Effector memory CD4-positive, alpha-beta T cell (primary cell): Measurements from ENCODE around the gene HNRNPUL1.
A peak's percentile ranks its signal among the peaks of the same experiment; 100 is the strongest.

Experiments
- DNase-seq, 3 donors: peaks; one replicate each; pipeline ENCODE4 v3.0.0-alpha.2; 2020
- H3K27ac ChIP-seq: 2 replicates; pipeline ENCODE4 v1.7.0; 2013; ENCODE audit warnings: mild to moderate bottlenecking, low read length, moderate library complexity; ENCODE audit not compliant: insufficient read depth, poor library complexity, severe bottlenecking
- H3K27me3 ChIP-seq: replicated peaks from 2 replicates; pipeline ENCODE4 v1.7.0; 2013; ENCODE audit warnings: mild to moderate bottlenecking, low read length; ENCODE audit not compliant: insufficient read depth, control insufficient read depth, poor library complexity, severe bottlenecking
- H3K36me3 ChIP-seq: 2 replicates; pipeline ENCODE4 v1.7.0; 2013; ENCODE audit warnings: mild to moderate bottlenecking, low read length, moderate library complexity; ENCODE audit not compliant: control insufficient read depth, insufficient read depth
- H3K4me1 ChIP-seq: 2 replicates; pipeline ENCODE4 v1.7.0; 2013; ENCODE audit warnings: low read length, mild to moderate bottlenecking; ENCODE audit not compliant: control insufficient read depth, insufficient read depth, poor library complexity, severe bottlenecking
- H3K4me3 ChIP-seq: 2 replicates; pipeline ENCODE4 v1.7.0; 2013; ENCODE audit warnings: low read length, low read depth, mild to moderate bottlenecking; ENCODE audit not compliant: insufficient read depth, poor library complexity, severe bottlenecking
- H3K9me3 ChIP-seq: 2 replicates; pipeline ENCODE4 v1.7.0; 2013; ENCODE audit warnings: mild to moderate bottlenecking, low read length, moderate library complexity; ENCODE audit not compliant: control insufficient read depth

HNRNPUL1 gene

GRCh38 chr19:41351339-41352245, 87.4 kb downstream of the HNRNPUL1 start:
- Histone ChIP-seq H3K9me3 (no peaks in the 10 kb centered on the region), H3K27me3 (no peaks in the 10 kb centered on the region), H3K27ac (peak overlapping the region; percentile 95), H3K4me3 (peak overlapping the region; percentile 99), H3K4me1 (peaks cover 50% of the 10 kb centered on the region), H3K36me3 (peaks cover 19% of the 10 kb centered on the region)
- DNase-seq: peak; percentile 86 to 90 (median 89)

GRCh38 chr19:41352279-41352608, 88.1 kb downstream of the HNRNPUL1 start:
- H3K4me1 ChIP-seq: peaks cover 57% of the 10 kb centered on the region
- peak overlapping the region; percentile 99 for H3K4me3 ChIP-seq
- no peak for DNase-seq
- peaks cover 13% of the 10 kb centered on the region for H3K36me3 ChIP-seq
- H3K27ac ChIP-seq: peak overlapping the region; percentile 95
- no peaks in the 10 kb centered on the region for H3K9me3 ChIP-seq
- no peaks in the 10 kb centered on the region for H3K27me3 ChIP-seq

DNA sequence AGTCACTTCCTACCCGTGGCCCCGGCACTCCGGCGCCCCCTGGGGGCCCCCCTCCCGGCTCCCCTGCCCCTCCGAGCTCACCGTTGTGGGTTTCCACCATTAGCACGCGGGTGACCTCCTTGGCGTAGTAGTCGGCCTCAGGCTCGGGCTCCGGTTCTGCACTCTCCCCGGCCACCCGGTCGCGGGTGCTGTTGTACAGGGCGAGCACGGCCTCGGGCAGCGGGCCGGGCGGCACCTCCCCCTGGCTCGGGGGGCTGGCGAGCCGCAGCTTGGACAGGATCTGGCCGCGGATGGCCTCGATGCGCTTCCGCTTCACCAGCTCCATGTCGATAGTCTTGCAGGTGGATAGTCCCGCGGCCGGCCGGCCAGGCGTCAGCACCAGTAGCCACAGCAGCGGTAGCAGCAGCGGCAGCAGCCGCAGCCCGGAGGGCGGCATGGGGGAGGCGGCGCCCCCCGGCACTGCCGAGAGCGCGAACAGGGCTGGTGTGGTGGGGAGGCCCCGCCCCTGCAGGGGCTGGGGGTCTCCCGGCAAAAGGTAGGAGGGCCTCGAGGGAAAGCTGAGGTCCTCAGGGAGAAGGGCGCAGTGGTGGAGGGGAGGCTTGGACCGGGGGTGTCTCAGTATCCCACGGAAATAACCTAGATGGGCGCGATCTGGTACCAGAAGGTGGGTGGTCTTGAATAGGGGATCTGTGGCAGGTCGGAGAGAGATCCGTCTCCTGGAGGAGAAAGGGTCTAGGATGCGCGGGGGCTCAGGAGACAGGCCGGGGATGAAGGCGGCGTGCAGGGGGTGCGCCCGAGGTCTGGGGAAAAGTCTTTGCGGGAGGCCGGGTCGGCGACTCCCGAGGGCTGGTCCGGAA, 88.7 kb downstream of the HNRNPUL1 start:
- DNase-seq: peak; percentile 63 to 70 (median 65)
- H3K4me1 ChIP-seq: peaks cover 62% of the 10 kb centered on the region
- peaks cover 10% of the 10 kb centered on the region for H3K36me3 ChIP-seq
- peak overlapping the region; percentile 99 for H3K4me3 ChIP-seq
- no peaks in the 10 kb centered on the region for H3K27me3 ChIP-seq
- no peaks in the 10 kb centered on the region for H3K9me3 ChIP-seq
- peak overlapping the region; percentile 95 for H3K27ac ChIP-seq

DNA sequence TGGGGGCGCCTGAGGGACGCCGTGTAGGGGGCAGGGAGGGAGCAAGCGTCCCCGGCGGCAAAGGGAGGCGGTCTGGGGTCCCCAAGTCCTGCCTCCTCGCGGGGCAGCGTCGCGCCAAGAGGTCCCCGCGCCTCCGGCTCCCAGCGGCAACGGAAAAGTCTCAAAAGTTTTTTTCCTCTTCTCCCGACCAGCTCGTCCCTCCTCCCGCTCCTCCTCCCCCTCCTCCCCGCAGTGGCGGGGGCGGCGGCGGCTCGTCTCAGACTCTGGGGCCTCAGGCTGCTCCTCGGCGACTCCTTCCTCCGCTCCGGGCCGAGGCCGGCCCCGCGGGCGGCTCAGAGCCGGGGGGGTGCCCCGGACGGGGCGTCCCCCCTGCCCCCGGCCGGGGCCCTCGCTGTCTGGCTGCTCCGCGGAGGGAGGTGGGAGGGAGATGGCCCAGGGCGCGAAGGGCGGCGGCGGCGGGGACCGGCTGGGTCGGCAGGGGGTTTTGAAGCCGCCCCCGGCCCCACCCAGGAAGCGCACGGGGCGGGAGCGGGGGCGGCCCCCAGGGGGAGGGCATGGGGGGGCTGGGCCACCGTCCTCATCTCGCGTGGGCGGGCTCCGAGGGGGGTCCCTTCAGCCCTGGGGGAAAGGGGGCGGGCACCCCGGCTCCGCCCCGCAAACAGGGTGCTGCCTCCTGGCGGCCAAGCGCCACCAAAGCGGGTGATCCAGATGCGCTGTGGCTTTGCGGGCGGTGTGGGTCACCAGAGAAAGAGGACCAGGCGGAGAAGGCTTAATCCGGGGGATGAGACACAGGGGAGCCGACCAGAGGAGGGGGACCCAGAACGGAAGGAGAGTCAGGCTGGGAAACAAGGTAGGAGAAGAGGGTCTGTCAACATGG, 89.5 kb downstream of the HNRNPUL1 start, which contains the start of gene TGFB1:
TSS of gene TGFB1 (minus strand) at position 457 of the 877 bp plus-strand sequence. CDS start 878 bp downstream, outside the sequence.
- Histone ChIP-seq H3K4me1 (peaks cover 66% of the 10 kb centered on the region), H3K4me3 (peak within 1 kb of the TSS; percentile 99)
- DNase-seq: peak; percentile 92 to 95 (median 92)

DNA sequence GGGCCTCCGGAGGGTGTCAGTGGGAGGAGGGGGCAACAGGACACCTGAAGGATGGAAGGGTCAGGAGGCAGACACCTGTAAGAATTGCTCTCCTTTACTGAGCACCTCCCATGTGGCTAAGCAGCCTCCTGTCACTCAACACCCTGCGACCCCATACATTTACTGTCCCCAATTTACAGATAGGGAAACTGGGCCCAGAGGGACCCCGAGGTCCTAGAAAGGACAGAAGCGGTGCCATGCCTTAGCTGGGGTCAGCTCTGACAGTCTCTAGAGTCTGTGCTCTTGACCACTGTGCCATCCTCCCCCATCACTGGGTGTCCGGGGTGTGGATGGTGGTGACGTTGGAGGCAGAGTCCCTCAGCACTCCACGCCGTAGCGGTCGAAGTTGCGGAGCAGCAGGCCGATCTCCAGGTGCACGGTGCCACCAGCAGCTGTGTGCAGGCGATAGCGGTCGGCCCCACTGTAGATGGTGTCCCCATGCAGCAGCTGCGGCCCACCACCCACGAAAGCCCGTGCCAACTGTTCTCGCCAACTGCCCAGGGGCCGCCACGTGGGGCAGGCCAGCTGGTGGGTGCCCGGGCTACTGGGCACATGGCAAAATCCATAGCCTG, 90.3 kb downstream of the HNRNPUL1 start:
- Histone ChIP-seq H3K4me1 (peaks cover 59% of the 10 kb centered on the region), H3K36me3 (peaks cover 6% of the 10 kb centered on the region), H3K27ac (peak overlapping the region; percentile 95), H3K27me3 (no peaks in the 10 kb centered on the region), H3K4me3 (no peak overlapping the region), H3K9me3 (no peaks in the 10 kb centered on the region)
- DNase-seq: no peak

More for the DNA sequence above, 89.5 kb downstream of the HNRNPUL1 start, which contains the start of gene TGFB1:
- Histone ChIP-seq H3K27me3 (no peaks in the 10 kb centered on the region), H3K36me3 (peaks cover 6% of the 10 kb centered on the region), H3K9me3 (no peaks in the 10 kb centered on the region), H3K27ac (peak within 1 kb of the TSS; percentile 95)

DNA sequence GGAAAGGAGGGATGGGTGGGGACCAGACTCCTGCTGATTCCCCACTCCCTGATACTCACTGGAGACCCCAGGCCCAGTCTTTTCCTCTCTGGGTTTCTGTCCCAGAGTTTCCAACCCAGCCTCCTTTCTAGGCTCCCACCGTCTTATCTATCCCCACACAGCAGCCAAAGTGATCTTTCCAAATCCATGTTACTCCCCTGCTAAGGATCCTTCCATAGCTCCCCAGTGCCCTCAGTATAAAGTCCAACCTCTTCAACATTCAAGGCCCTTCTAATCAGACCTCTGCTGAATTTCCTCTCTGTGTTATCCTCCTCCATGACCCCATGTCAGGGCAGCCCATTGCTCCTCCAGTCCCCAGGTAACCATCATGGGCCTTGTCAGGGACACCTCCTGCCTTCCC, 90.9 kb downstream of the HNRNPUL1 start:
- no peak overlapping the region for H3K4me3 ChIP-seq

GRCh38 chr19:41355802-41356201, 91.6 kb downstream of the HNRNPUL1 start:
- Histone ChIP-seq H3K27me3 (no peaks in the 10 kb centered on the region), H3K9me3 (no peaks in the 10 kb centered on the region), H3K4me1 (peaks cover 47% of the 10 kb centered on the region), H3K4me3 (no peak overlapping the region), H3K27ac (peak overlapping the region; percentile 95), H3K36me3 (peaks cover 6% of the 10 kb centered on the region)
- DNase-seq: no peak

More for the DNA sequence above, 90.9 kb downstream of the HNRNPUL1 start:
- Histone ChIP-seq H3K9me3 (no peaks in the 10 kb centered on the region), H3K4me1 (peaks cover 53% of the 10 kb centered on the region), H3K36me3 (peaks cover 6% of the 10 kb centered on the region), H3K27me3 (no peaks in the 10 kb centered on the region), H3K27ac (peak overlapping the region; percentile 95)
- no peak for DNase-seq

GRCh38 chr19:41356984-41357739, 93.0 kb downstream of the HNRNPUL1 start:
- DNase-seq: no peak
- Histone ChIP-seq H3K4me1 (peaks cover 47% of the 10 kb centered on the region), H3K9me3 (no peaks in the 10 kb centered on the region), H3K36me3 (peaks cover 1% of the 10 kb centered on the region), H3K4me3 (peak overlapping the region; percentile 18), H3K27me3 (no peaks in the 10 kb centered on the region), H3K27ac (peak overlapping the region; percentile 59)
